ENCODE results near the gene LILRA1.

The LILRA1 gene

DNA sequence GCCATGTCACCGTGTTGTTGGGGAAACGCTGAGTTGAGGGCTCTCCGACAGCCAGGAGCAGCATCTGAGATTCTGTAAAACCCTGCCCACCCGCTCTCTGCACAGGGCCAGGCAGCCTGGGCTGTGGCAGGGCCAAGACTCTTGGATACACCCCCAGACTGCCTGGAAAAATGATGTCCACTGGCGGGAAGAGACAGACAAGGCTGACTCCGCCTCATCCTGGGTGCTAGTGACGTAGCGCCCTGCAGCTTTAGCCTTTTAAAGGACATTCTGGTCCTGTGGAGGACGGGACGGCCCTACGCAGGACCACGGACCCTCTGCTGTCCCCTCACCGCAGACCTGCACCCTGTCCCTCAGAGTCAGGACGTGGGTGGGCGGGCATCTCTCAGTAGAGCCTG, 40.5 kb upstream of the LILRA1 start:
- no peak overlapping the region for H2AFZ ChIP-seq
- H3K36me3 ChIP-seq (ENCODE audit: control insufficient read depth, insufficient read depth, low read length) = no peaks in the 10 kb centered on the region
- H3K9ac ChIP-seq = no peak overlapping the region
- H3K4me1 ChIP-seq = no peaks in the 10 kb centered on the region
- no peak overlapping the region for H3K27ac ChIP-seq
- no peaks in the 10 kb centered on the region for H3K9me3 ChIP-seq (ENCODE audit: control insufficient read depth, low read length)
- TF ChIP-seq, protein P1, sequence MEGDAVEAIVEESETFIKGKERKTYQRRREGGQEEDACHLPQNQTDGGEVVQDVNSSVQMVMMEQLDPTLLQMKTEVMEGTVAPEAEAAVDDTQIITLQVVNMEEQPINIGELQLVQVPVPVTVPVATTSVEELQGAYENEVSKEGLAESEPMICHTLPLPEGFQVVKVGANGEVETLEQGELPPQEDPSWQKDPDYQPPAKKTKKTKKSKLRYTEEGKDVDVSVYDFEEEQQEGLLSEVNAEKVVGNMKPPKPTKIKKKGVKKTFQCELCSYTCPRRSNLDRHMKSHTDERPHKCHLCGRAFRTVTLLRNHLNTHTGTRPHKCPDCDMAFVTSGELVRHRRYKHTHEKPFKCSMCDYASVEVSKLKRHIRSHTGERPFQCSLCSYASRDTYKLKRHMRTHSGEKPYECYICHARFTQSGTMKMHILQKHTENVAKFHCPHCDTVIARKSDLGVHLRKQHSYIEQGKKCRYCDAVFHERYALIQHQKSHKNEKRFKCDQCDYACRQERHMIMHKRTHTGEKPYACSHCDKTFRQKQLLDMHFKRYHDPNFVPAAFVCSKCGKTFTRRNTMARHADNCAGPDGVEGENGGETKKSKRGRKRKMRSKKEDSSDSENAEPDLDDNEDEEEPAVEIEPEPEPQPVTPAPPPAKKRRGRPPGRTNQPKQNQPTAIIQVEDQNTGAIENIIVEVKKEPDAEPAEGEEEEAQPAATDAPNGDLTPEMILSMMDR (IDR thresholded peaks at IDR 0.05) = no peak
- no peaks in the 10 kb centered on the region for H3K79me2 ChIP-seq
- H3K4me3 ChIP-seq (ENCODE audit: low read depth, low read length) = no peak overlapping the region
- H3K4me2 ChIP-seq (ENCODE audit: low read length) = no peak overlapping the region
- H3K27me3 ChIP-seq (ENCODE audit: control insufficient read depth, insufficient read depth, low read length) = no peaks in the 10 kb centered on the region

DNA sequence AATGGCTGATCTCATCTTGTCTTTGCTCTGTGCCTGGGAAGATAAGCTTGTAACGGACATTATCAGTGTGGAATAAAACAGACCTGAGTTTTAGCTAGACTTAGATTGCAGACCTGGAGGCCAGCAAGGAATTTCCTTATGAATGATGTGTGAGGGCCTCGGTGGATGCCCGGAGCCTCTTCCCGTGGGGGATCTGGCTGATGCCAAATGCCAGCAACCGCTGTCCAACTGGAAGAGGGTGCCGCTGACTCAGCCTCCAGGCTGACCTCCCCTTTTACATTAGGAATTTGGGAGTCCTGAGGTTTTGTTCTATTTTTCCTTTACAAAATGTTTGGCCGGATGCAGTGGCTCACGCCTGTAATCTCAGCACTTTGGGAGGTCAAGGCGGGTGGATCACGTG, 39.4 kb upstream of the LILRA1 start:
- no peaks in the 10 kb centered on the region for H3K36me3 ChIP-seq (ENCODE audit: control insufficient read depth, insufficient read depth, low read length)
- H3K9me3 ChIP-seq (ENCODE audit: control insufficient read depth, low read length) = no peaks in the 10 kb centered on the region
- H3K27me3 ChIP-seq (ENCODE audit: control insufficient read depth, insufficient read depth, low read length) = no peaks in the 10 kb centered on the region
- no peak overlapping the region for H2AFZ ChIP-seq
- H3K4me3 ChIP-seq (ENCODE audit: low read depth, low read length) = no peak overlapping the region
- no peaks in the 10 kb centered on the region for H3K4me1 ChIP-seq
- H3K9ac ChIP-seq = no peak overlapping the region
- TF ChIP-seq, protein P1 (IDR thresholded peaks at IDR 0.05) = no peak
- H3K79me2 ChIP-seq = no peaks in the 10 kb centered on the region
- no peak overlapping the region for H3K4me2 ChIP-seq (ENCODE audit: low read length)
- no peak overlapping the region for H3K27ac ChIP-seq

DNA sequence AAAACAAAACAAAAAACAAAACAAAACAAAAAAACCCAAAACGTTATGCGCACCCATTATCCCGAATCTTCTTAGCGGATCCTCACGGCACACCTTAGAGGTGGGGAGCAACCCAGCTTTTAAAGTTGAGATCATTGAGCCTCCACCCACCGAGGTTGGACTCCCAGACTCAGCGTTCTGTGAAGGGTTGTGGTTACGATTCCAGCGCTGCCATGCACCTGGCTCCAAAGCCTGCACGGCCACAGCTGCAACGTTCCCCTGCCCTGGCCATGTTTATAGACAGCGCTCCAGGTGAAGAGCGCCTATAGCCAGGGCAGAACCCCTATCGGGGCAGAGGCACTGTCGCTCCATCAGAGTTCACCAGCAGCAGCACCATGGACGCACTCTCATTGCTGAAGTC, 38.5 kb upstream of the LILRA1 start:
- no peaks in the 10 kb centered on the region for H3K27me3 ChIP-seq (ENCODE audit: control insufficient read depth, insufficient read depth, low read length)
- TF ChIP-seq, protein P1 (IDR thresholded peaks at IDR 0.05) = no peak
- no peaks in the 10 kb centered on the region for H3K4me1 ChIP-seq

DNA sequence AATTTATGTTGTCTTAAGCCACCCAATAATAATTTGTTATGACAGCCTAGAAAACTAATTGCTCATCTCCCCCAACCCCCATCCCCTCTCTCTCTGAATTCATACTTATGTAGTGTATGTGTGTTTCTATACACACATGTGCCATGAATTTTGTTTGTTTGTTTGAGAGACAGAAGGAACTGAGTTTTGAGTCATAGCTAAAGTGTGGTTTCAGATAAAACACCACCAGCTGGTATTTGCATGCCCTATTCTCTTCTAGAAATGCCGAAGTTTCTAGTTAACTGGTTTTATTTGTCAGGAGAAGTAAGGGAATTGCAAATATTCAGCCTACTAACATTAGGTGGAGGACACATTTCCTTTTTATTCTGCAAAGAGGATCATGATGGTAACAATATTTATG, 37.2 kb upstream of the LILRA1 start:
- H3K4me3 ChIP-seq (ENCODE audit: low read depth, low read length) = no peak overlapping the region

More for the DNA sequence above, 38.5 kb upstream of the LILRA1 start:
- Histone ChIP-seq H3K79me2 (no peaks in the 10 kb centered on the region), H3K9me3 (ENCODE audit: control insufficient read depth, low read length) (no peaks in the 10 kb centered on the region), H2AFZ (no peak overlapping the region), H3K4me3 (ENCODE audit: low read depth, low read length) (no peak overlapping the region), H3K36me3 (ENCODE audit: control insufficient read depth, insufficient read depth, low read length) (no peaks in the 10 kb centered on the region), H3K9ac (no peak overlapping the region), H3K27ac (no peak overlapping the region), H3K4me2 (ENCODE audit: low read length) (no peak overlapping the region)

DNA sequence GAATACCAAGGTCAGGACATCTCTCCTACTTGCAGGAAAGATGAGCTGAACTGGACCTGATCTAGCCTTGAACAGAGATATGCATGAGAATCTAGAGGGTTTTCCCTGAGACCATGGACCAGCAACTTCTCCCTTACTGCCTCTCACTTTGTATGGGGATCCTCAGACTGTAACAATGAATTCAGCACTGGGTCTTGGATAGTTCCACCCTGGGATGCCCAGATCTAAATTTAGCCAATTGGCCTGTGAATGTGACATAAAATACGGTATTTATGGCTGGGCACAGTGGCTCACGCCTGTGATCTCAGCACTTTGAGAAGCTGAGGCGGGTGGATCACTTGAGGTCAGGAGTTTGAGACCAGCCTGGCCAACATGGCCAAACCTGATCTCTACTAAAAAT, 35.1 kb upstream of the LILRA1 start:
- no peaks in the 10 kb centered on the region for H3K9me3 ChIP-seq (ENCODE audit: control insufficient read depth, low read length)
- H2AFZ ChIP-seq = no peak overlapping the region
- H3K36me3 ChIP-seq (ENCODE audit: control insufficient read depth, insufficient read depth, low read length) = no peaks in the 10 kb centered on the region
- no peaks in the 10 kb centered on the region for H3K79me2 ChIP-seq
- H3K4me2 ChIP-seq (ENCODE audit: low read length) = no peak overlapping the region
- no peak overlapping the region for H3K9ac ChIP-seq
- no peak overlapping the region for H3K27ac ChIP-seq
- H3K27me3 ChIP-seq (ENCODE audit: control insufficient read depth, insufficient read depth, low read length) = no peaks in the 10 kb centered on the region
- TF ChIP-seq, protein P1 (IDR thresholded peaks at IDR 0.05) = no peak
- H3K4me3 ChIP-seq (ENCODE audit: low read depth, low read length) = no peak overlapping the region
- H3K4me1 ChIP-seq = no peaks in the 10 kb centered on the region

More for the DNA sequence above, 37.2 kb upstream of the LILRA1 start:
- no peaks in the 10 kb centered on the region for H3K27me3 ChIP-seq (ENCODE audit: control insufficient read depth, insufficient read depth, low read length)
- no peak overlapping the region for H3K27ac ChIP-seq
- no peak overlapping the region for H3K4me2 ChIP-seq (ENCODE audit: low read length)
- H3K79me2 ChIP-seq = no peaks in the 10 kb centered on the region
- no peaks in the 10 kb centered on the region for H3K36me3 ChIP-seq (ENCODE audit: control insufficient read depth, insufficient read depth, low read length)
- H3K9me3 ChIP-seq (ENCODE audit: control insufficient read depth, low read length) = no peaks in the 10 kb centered on the region
- H3K9ac ChIP-seq = no peak overlapping the region
- TF ChIP-seq, protein P1 (IDR thresholded peaks at IDR 0.05) = no peak
- no peaks in the 10 kb centered on the region for H3K4me1 ChIP-seq
- no peak overlapping the region for H2AFZ ChIP-seq

Data from parathyroid adenoma (tissue), 2 donors.